H1 (cell line): ENCODE data around the gene ITGA8. TPM values are rescaled to one million over a fixed set of nuclear protein-coding genes. Genes with fewer than 3 reads are reported as not detected.

ENCODE experiments used
- BACH1 ChIP-seq: IDR thresholded peaks from 2 replicates; pipeline ENCODE4 v1.6.1; 2012; ENCODE audit warnings: low read length, improper control_type of control experiment
- CEBPB ChIP-seq: IDR thresholded peaks from 2 replicates; pipeline ENCODE4 v1.6.1; 2012; ENCODE audit warnings: low read depth, low read length
- CHD2 ChIP-seq: IDR thresholded peaks from 2 replicates; pipeline ENCODE4 v1.6.1; 2012; ENCODE audit warnings: low read length, improper control_type of control experiment
- polyA plus RNA-seq, 7 experiments: library from polyadenylated mRNA; depleted of rRNA in 3 of 7; stranded (reverse) in 5 of 7; unstranded in 2 of 7; fragments of >200 nt in 5 of 7; fragments of 200-250 nt in 2 of 7; gene quantifications; 1 replicate in 5 of 7; 2 replicates in 1 of 7; 4 replicates in 1 of 7; pipeline versions ENCODE4 v1.2.1 to v1.2.3, GENCODE V29; 2011 to 2013; ENCODE audit warnings: missing spikeins in 2 of 7, mixed read lengths in 2 of 7
- total RNA-seq: library from RNA; stranded (reverse); fragmentation: NEBNext Ultra II Directional; extraction: Animal tissue kit (Norgen Biotek cat#: 25700); gene quantifications from 2 replicates; pipeline ENCODE4 v1.2.1, GENCODE V29; 2021

ITGA8 gene
- total and polyA plus RNA-seq, 2 of the 8 experiments (the other 6 are each of a cell fraction or from before 2014, with no cell fraction given), result not detected

DNA sequence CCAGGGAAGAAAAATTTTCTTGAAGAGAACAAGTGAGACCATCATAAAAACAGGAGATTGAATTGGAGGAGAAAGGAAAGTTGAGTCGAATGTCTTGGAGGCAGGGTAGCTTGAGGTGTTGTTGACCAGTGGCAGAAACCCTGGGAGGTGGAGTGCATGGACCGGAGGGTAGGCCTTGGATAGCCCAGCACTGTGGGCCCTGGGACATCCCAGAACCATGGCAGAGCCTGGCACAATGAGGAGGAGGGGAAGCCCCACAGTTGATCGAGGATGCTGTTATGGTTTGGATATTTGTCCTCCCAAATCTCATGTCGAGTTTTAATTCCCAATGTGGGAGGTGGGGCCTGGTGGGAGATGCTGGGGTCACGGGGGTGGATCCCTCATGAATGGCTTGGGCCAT, 157.1 kb downstream of the ITGA8 start (continued):
- TF ChIP-seq CEBPB (no peak), BACH1 (no peak), CHD2 (no peak)
